A673 (cell line): ENCODE results near the gene PGD.

Experiments
- EZH2 ChIP-seq: fragments of 200-600 bp; sonication (generic); IDR thresholded peaks from 2 replicates; pipeline ENCODE4 v1.6.1; 2017; ENCODE audit warnings: borderline replicate concordance, low read depth, mild to moderate bottlenecking, mixed read lengths, antibody characterized with exemption, low read length; ENCODE audit not compliant: poor library complexity, severe bottlenecking
- TF ChIP-seq, protein P1 (sequence below): fragments of 300-800, 200-600 bp; sonication (generic); conservative IDR thresholded peaks from 2 replicates; pipeline ENCODE4 v1.5.1; 2017; ENCODE audit warnings: low read depth, mild to moderate bottlenecking, antibody characterized with exemption, low read length, moderate library complexity, mixed read lengths

DNA sequence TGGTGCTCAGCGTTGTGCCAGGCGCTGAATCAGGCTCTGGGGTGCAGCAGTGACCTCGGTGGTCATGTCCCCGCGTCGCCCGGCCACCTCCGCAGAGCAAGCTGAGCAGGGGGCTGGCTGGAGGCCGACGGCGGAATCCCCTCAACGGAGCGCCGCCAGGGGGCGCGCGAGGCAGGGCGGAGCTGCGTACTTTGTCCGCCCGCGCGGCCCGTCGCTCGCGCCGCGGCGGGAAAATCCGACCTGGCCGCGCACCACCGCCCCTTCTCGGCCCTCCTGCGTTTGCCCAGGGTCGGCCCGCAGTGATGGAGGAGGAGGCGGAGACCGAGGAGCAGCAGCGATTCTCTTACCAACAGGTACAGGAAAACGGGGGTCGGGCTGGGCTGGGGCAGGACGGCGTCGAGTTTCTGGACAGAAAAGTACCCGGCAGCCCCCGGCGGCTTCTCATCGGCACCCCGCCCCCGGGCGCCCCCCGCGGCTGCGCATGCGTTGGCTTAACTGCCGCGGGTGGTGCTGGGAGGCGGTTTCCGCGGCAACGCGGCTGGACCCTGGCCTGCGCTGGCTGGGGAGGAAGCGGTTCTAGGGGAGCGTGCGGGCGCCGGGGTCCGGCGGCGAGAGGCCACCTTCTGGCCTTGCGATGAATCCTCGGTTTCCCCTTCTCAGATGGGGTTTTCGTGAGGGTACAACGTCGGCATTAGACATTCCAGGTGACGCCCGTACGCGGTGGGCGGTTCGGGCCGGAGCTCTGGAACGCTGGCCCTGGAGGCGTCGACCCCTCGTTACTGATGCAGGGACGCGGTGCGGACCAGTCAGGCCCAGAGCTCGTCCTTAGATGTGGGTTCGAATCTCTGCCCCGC lies 31.6 kb downstream of the PGD start, which contains the start of gene CENPS:
- TF ChIP-seq, protein P1, sequence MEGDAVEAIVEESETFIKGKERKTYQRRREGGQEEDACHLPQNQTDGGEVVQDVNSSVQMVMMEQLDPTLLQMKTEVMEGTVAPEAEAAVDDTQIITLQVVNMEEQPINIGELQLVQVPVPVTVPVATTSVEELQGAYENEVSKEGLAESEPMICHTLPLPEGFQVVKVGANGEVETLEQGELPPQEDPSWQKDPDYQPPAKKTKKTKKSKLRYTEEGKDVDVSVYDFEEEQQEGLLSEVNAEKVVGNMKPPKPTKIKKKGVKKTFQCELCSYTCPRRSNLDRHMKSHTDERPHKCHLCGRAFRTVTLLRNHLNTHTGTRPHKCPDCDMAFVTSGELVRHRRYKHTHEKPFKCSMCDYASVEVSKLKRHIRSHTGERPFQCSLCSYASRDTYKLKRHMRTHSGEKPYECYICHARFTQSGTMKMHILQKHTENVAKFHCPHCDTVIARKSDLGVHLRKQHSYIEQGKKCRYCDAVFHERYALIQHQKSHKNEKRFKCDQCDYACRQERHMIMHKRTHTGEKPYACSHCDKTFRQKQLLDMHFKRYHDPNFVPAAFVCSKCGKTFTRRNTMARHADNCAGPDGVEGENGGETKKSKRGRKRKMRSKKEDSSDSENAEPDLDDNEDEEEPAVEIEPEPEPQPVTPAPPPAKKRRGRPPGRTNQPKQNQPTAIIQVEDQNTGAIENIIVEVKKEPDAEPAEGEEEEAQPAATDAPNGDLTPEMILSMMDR: peak; percentile 83
- TF ChIP-seq EZH2: no peak
